ENCODE data around the gene PLXNB2. TPM values are rescaled to one million over a fixed set of nuclear protein-coding genes. Genes with fewer than 3 reads are reported as not detected.

Gene PLXNB2
- total and polyA plus RNA-seq, 2 donors from 2014 or later = 128 to 383 TPM

DNA sequence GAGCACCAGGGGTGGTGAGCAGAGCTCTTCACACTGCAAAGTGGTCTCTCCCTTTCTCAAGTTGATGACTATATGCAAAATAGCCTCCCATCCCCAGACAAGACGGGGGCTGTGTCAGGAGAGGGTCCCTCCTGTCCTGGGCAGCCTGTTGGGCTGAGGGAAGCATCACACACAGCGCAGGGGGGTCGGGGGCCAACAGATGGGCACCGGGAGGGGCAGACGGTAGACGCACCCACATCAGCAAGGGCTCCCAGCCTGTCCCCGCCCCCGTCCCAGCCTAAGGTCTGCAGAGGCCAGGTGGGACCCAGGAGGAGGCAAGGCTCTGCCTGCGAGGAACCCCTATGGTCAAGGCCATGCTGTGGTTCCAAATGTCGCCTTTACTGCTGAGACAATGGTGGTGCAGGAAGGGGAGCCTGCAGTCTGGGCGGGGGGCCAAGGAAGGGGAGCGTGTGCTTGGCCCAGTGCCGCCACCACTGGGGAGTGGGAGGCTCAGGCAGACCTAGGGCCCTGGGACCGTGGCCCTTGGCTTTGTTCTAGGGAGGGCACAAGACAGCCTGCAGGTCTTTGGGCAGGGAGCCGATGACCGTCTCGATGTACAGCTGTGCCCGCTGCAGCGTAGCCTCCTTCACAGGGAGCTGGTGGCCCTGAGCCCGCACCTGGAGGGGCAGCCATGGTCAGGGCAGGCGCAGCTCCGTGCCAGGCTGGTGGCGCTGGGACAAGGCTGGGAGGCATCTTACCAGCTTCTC, 4.3 kb upstream of the PLXNB2 start:
- Histone ChIP-seq H3K4me1 (ENCODE audit: control insufficient read depth in 2 of 3, insufficient read depth in 2 of 3, low read depth in 1 of 3, low read length in 3 of 3) (peaks cover 0 to 36% (median 4%) of the 10 kb centered on the region in 3 donors), H3K27ac (ENCODE audit: low read depth in 2 of 2, low read length in 2 of 2) (no peak overlapping the region), H3K27me3 (ENCODE audit: control insufficient read depth, insufficient read depth, low read length) (no peaks in the 10 kb centered on the region), H3K4me3 (ENCODE audit: low read length in 3 of 3) (no peak overlapping the region), H3K36me3 (ENCODE audit: control insufficient read depth in 2 of 3, insufficient read depth in 3 of 3, low read length in 3 of 3) (no peaks in the 10 kb centered on the region), H3K9me3 (ENCODE audit: control insufficient read depth in 2 of 3, insufficient read depth in 1 of 3, low read length in 3 of 3) (no peaks in the 10 kb centered on the region), H3K9ac (ENCODE audit: low read length in 3 of 3) (no peak overlapping the region)
- DNase-seq (peak in 2 of 5 donors; percentile 50 to 76), FAIRE-seq (no peak)
- no peak for TF ChIP-seq CTCF (IDR thresholded peaks at IDR 0.05; ENCODE audit: borderline replicate concordance, extremely low read depth, insufficient read depth)
- intact Hi-C loops (cut with DNase I) = no loop called here

- Histone ChIP-seq H3K36me3 (ENCODE audit: control insufficient read depth in 2 of 3, insufficient read depth in 3 of 3, low read length in 3 of 3) (no peaks in the 10 kb centered on the region), H3K27ac (ENCODE audit: low read depth in 2 of 2, low read length in 2 of 2) (no peak overlapping the region), H3K27me3 (ENCODE audit: control insufficient read depth, insufficient read depth, low read length) (no peaks in the 10 kb centered on the region), H3K4me1 (ENCODE audit: control insufficient read depth in 2 of 3, insufficient read depth in 2 of 3, low read depth in 1 of 3, low read length in 3 of 3) (peaks cover 0 to 36% (median 4%) of the 10 kb centered on the region in 3 donors), H3K4me3 (ENCODE audit: low read length in 3 of 3) (no peak overlapping the region), H3K9me3 (ENCODE audit: control insufficient read depth in 2 of 3, insufficient read depth in 1 of 3, low read length in 3 of 3) (no peaks in the 10 kb centered on the region), H3K9ac (ENCODE audit: low read length in 3 of 3) (no peak overlapping the region)
- intact Hi-C loops (cut with DNase I) = no loop called here
- FAIRE-seq (no peak), DNase-seq (peak in 2 of 5 donors; percentile 43 to 71)
- no peak for TF ChIP-seq CTCF (IDR thresholded peaks at IDR 0.05; ENCODE audit: borderline replicate concordance, extremely low read depth, insufficient read depth)
Measured at GRCh38 chr22:50310949-50311444, 3.6 kb upstream of the PLXNB2 start.

- H3K4me1 ChIP-seq (ENCODE audit: control insufficient read depth in 2 of 3, insufficient read depth in 2 of 3, low read depth in 1 of 3, low read length in 3 of 3) = peaks cover 0 to 40% (median 7%) of the 10 kb centered on the region in 3 donors
- intact Hi-C loops (cut with DNase I) = no loop called here
- TF ChIP-seq CTCF (IDR thresholded peaks at IDR 0.05; ENCODE audit: borderline replicate concordance, extremely low read depth, insufficient read depth) = no peak
Measured at GRCh38 chr22:50310031-50310722, 2.7 kb upstream of the PLXNB2 start.

More at GRCh38 chr22:50310031-50310722, 2.7 kb upstream of the PLXNB2 start:
- H3K9ac ChIP-seq (ENCODE audit: low read length in 3 of 3) = no peak overlapping the region
- H3K9me3 ChIP-seq (ENCODE audit: control insufficient read depth in 2 of 3, insufficient read depth in 1 of 3, low read length in 3 of 3) = no peaks in the 10 kb centered on the region
- no peak overlapping the region for H3K4me3 ChIP-seq (ENCODE audit: low read length in 3 of 3)
- H3K36me3 ChIP-seq (ENCODE audit: control insufficient read depth in 2 of 3, insufficient read depth in 3 of 3, low read length in 3 of 3) = no peaks in the 10 kb centered on the region
- no peaks in the 10 kb centered on the region for H3K27me3 ChIP-seq (ENCODE audit: control insufficient read depth, insufficient read depth, low read length)
- peak in 2 of 5 donors; percentile 44 to 64 for DNase-seq
- no peak for FAIRE-seq
- no peak overlapping the region for H3K27ac ChIP-seq (ENCODE audit: low read depth in 2 of 2, low read length in 2 of 2)

All from kidney (tissue), 14 donors.